ENCODE data around the gene SYT14.

Gene SYT14

GRCh38 chr1:209989525-209989924 is 51.5 kb downstream of the SYT14 start:
- DNase-seq (ENCODE audit: low read depth), result no peak
- no peak overlapping the region for H3K4me3 ChIP-seq (ENCODE audit: control insufficient read depth, low read depth, low read length)
- TF ChIP-seq CTCF (IDR thresholded peaks at IDR 0.05; ENCODE audit: control insufficient read depth, insufficient read depth, low read depth, low read length, missing control alignments), result peak; percentile 8

DNA sequence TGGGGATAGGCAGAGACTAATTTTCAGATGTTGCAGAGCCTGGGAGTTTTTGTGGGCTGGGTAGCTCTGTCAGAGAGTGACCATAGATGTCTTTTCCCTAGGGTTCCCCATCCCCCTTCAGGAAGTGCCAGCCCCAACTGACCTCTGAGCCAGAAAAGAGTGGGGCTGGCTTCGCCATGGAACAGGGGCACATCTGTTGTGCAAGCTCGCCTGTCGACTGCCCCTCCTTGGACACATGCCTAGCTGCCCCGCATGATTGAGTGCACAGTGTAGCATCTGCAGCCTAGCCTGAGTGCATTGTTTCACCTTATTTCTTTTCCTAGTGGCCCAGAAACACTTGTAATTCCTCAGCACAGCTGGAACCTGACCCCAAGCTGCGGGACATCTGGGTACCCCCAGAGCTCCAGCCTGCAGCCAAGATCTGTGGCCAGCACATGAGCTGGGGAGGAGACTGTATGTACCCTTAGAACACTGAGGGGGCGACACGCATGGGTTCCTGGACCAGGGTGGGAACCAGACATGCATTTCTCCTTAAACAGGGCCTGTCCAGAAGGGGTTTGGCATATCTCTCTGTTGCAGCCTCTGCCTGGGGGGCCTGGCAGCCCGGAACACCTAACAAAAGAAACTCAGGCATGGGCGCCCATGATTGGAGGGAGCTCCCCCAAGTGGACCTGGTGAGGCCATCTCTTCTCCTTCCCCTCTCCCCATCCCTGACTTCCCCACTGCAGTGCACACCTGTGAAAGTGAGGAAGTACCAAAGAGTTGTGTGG is 55.2 kb downstream of the SYT14 start:
- DNase-seq (ENCODE audit: low read depth), result no peak
- H3K4me3 ChIP-seq (ENCODE audit: control insufficient read depth, low read depth, low read length), result no peak overlapping the region
- TF ChIP-seq CTCF (IDR thresholded peaks at IDR 0.05; ENCODE audit: control insufficient read depth, insufficient read depth, low read depth, low read length, missing control alignments), result no peak

DNA sequence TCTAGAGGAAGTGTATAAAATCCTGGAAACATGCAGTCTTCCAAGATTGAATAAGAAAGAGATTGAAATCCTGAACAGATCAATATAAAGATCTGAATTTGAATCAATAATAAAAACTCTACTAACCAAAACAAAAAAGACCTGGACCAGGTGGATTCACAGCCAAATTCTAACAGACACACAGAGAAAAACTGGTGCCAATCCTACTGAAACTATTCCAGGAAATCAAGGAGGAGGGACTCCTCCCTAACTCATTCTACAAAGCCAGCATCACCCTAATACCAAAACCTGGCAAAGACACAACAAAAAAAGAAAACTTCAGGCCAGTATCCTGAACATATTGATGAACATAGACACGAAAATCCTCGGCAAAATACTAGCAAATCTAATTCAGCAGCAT is 58.3 kb downstream of the SYT14 start:
- TF ChIP-seq CTCF (IDR thresholded peaks at IDR 0.05; ENCODE audit: control insufficient read depth, insufficient read depth, low read depth, low read length, missing control alignments), result no peak
- H3K4me3 ChIP-seq (ENCODE audit: control insufficient read depth, low read depth, low read length), result no peak overlapping the region
- DNase-seq (ENCODE audit: low read depth), result no peak

DNA sequence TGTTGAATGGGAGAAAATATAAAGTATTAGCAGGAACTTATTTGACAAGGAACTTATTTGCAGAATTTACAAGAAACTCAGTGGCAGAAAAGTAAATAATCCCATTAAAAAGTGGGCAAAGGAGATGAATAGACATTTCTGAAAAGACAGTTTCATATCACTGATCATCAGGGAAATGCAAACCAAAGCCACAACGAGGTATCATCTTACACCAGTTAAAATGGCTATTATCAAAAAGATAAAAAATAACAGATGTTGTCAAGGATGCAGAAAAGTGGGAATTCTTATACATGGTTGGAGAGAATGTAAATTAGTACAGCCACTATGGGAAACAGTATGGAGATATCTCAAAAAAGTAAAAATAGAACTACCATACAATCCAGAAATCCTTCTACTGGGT is 61.0 kb downstream of the SYT14 start:
- no peak overlapping the region for H3K4me3 ChIP-seq (ENCODE audit: control insufficient read depth, low read depth, low read length)
- no peak for DNase-seq (ENCODE audit: low read depth)
- no peak for TF ChIP-seq CTCF (IDR thresholded peaks at IDR 0.05; ENCODE audit: control insufficient read depth, insufficient read depth, low read depth, low read length, missing control alignments)

GRCh38 chr1:210001751-210002150 is 63.7 kb downstream of the SYT14 start:
- no peak for TF ChIP-seq CTCF (IDR thresholded peaks at IDR 0.05; ENCODE audit: control insufficient read depth, insufficient read depth, low read depth, low read length, missing control alignments)
- DNase-seq (ENCODE audit: low read depth), result no peak
- H3K4me3 ChIP-seq (ENCODE audit: control insufficient read depth, low read depth, low read length), result no peak overlapping the region

GRCh38 chr1:210003501-210003900 is 65.5 kb downstream of the SYT14 start:
- DNase-seq (ENCODE audit: low read depth), result no peak
- no peak for TF ChIP-seq CTCF (IDR thresholded peaks at IDR 0.05; ENCODE audit: control insufficient read depth, insufficient read depth, low read depth, low read length, missing control alignments)
- H3K4me3 ChIP-seq (ENCODE audit: control insufficient read depth, low read depth, low read length), result no peak overlapping the region

Data from AG09309 (cell line).